DND-41 (cell line): ENCODE measurements around the gene ATP8A2.

Experiments used
- EZH2 ChIP-seq: IDR thresholded peaks from 3 replicates; pipeline ENCODE4 v1.6.1; 2012; ENCODE audit warnings: borderline replicate concordance, low read depth, mild to moderate bottlenecking, moderate library complexity, low read length, inconsistent platforms; ENCODE audit not compliant: severe bottlenecking
- TF ChIP-seq, protein P1 (sequence below): IDR thresholded peaks from 2 replicates; pipeline ENCODE4 v1.5.1; 2012; ENCODE audit warnings: borderline replicate concordance, low read length, moderate library complexity, mild to moderate bottlenecking; ENCODE audit not compliant: poor library complexity, severe bottlenecking; ENCODE audit errors: extremely low read depth

- TF ChIP-seq, protein P1, sequence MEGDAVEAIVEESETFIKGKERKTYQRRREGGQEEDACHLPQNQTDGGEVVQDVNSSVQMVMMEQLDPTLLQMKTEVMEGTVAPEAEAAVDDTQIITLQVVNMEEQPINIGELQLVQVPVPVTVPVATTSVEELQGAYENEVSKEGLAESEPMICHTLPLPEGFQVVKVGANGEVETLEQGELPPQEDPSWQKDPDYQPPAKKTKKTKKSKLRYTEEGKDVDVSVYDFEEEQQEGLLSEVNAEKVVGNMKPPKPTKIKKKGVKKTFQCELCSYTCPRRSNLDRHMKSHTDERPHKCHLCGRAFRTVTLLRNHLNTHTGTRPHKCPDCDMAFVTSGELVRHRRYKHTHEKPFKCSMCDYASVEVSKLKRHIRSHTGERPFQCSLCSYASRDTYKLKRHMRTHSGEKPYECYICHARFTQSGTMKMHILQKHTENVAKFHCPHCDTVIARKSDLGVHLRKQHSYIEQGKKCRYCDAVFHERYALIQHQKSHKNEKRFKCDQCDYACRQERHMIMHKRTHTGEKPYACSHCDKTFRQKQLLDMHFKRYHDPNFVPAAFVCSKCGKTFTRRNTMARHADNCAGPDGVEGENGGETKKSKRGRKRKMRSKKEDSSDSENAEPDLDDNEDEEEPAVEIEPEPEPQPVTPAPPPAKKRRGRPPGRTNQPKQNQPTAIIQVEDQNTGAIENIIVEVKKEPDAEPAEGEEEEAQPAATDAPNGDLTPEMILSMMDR = no peak
- no peak for TF ChIP-seq EZH2
These were observed 400.1 kb downstream of the ATP8A2 start for GRCh38 chr13:25771641-25772478.
